NCI-H2171 treated with DMSO at 0.1 percent for 48 hours (cell line): ENCODE data around the gene MYO5C.
A peak's percentile ranks its signal among the peaks of the same experiment; 100 is the strongest.

ENCODE experiments used
- DNase-seq: peaks from one replicate; lab custom pipeline; 2025; lab: John Stamatoyannopoulos, UW

Gene MYO5C

DNA sequence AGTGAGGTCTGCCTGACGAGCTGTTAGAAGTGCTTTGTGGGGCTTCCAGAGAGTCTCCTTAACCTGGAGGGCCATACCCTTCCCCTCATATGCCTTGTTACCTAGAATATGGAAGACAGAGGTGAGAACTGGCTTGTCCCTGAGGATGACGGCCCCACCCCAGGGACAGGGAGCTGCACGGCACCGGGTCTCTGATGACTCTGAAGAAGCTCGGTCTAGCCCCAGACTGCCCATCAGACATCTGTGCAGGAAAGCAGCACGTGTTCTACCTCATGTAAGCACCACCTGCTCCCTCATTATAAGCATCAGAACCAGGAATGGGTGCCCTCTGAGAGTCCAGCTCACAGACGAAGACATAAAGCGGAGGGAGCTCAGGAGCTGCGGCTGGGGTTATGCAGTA is 18.0 kb downstream of the MYO5C start:
- DNase-seq, result peak; percentile 10

GRCh38 chr15:52276256-52276770 is 19.3 kb downstream of the MYO5C start:
- DNase-seq, result no peak

DNA sequence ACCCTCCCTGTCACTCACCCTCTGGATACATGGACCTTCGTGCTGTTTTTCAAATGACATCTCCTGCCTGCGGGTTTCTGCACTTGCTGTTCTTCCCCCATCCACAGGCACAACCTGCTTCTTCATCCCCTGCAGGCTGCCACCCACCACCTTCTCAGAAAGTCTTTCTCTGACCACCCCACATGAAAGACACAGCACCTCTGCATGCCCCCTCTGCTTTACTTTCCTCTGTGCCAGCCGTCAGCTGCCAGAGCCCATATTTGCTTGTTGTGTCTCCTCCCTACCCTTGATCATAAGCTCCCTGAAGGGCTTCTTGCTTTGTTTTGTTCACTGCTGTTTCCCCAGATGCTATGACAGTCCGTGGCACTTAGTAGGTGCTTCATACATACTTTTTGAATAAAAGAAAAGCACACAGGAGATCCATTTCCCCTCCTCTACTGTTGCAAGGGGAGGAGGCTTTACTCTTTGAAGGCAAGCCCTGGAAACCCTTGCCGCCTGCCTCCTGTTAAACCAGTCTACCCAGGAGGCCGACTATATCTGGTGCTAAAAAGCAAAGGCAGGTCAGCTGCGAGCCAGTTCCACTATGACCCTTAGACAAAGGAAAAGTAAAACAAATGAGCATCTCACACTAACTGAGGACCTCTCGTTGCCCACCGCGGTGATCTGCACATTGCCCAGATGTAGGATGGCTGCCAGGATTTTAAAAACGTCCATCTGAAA is 31.9 kb downstream of the MYO5C start:
- DNase-seq, result no peak

DNA sequence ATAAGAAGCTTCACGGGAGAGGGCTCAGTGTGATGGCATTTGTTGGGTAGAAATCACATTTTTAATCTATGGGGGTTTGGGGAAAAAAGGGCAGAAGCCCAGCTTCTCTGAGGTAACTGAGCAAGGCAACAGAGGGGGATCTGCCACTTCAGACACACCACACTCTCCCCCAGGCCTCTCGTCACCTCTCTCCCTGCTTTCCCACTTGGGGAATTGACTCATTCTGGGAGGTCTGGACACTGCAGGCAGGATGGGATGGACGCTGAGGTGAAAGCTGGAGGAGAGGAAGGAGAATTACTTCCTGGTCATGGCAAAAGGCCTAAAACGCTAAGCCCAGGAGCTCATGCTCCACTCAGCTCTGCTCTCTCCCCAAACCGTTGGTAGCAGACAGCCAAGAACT is 33.2 kb downstream of the MYO5C start:
- no peak for DNase-seq

DNA sequence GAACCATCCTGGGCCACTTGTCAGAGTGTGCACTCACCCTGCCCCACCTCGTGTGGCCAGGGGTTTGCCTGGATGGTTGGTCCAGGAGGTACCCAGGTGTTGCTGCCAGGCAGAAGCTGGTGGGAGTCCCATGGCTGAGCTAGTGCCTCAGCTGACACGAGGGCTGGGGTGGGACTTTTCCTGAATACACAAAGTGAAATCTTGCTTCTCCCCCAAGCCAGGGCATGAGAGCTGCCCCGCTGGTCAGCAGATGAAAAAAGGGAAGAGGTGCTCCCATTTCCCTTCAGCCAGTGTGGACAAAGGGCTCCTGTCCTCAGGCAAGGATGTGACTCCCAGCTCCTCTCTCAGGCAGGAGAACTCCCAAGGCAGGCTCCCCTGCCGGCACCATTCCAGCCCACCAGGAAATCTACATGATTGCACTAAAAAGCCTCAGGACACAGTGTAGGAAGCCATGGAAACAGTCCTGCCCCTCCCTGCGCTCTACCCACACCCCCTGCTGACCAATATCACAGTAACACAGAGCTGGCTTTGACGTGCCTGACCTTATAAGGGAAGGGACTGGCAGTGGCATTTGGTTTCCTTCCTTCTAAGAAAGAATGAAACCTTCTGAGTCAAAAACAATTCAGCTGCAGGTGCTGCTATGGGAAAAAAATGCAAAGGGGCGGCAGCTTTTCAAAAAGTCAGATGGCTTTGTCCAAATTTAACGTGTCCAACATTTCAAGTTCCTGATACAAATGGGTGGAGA is 33.9 kb downstream of the MYO5C start:
- DNase-seq, result no peak

DNA sequence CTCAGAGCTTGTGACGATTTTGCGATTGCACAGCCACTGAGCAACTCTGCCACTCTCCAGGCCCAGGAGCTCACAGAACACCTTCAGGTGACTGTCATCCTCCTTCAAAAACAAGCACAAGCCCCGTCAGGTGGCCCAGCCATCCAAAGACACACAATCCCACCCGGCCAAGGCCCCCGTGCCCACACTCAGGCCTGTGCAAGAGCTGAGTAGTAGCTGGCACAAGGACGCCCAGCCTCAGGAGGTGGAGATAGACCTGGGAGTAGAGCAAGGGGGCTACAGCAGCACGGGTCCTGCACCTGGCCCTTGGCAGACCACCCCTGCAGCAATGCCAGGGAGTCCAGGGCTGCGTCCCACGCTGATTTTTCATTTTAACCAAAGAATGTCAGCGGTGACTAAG is 34.6 kb downstream of the MYO5C start:
- no peak for DNase-seq

DNA sequence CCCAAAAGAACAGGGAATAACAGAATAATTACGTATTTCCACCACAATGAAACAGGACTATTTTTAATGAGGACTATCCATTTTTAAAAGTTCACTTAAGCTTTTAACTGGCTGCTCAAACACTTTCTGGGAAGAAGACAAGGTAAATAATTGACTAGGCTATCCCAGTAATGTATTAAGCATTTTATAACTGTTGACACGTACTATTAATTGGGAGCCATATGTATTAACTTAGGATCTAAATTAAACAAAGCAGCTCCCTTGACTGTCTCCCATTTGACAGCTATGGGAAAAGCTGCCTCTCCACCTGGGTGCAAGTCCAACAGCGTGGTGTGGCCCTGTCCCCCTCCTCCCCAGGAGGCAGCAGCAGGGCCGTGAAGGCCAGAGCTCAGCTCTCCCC is 36.1 kb downstream of the MYO5C start:
- no peak for DNase-seq

DNA sequence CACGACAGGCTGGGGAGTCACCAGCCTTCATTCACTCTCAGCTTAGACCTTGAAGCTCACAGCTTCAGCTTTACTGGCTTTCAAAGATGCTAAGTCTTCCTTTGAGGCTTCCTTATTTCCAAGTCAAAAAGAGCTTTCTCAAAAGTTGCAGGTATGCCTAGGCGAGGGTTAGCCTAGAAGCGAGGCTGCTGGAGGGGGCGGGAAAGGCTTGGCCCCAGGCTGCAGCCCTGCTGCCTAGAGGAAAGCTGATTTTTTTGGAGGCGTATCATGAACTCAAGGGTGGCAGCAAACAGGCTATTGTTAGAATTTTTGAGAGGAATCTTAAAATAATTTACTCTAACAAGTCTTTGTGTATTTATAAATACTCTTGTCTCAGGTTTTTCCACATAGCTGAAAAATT is 37.1 kb downstream of the MYO5C start:
- no peak for DNase-seq

DNA sequence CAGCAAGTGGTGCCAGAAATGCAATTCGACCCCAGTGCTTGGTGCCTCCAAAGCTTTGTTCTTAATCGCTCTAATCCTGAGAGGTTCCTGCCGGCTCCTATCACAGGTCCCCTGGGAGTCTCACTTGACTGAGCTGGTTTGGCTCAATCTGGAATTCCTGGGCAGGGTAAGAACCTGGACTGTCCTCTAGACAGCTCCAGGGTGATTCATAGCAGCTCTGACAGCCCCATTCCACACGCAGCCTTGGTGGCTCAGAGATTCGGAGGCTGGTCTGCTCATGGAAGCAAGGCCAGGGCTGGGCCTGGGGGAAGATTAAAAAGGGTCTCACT is 37.9 kb downstream of the MYO5C start:
- DNase-seq, result peak; percentile 61

GRCh38 chr15:52256930-52257733 is 38.5 kb downstream of the MYO5C start:
- peak; percentile 42 for DNase-seq

GRCh38 chr15:52256366-52256765 is 39.2 kb downstream of the MYO5C start:
- DNase-seq, result peak; percentile 76

DNA sequence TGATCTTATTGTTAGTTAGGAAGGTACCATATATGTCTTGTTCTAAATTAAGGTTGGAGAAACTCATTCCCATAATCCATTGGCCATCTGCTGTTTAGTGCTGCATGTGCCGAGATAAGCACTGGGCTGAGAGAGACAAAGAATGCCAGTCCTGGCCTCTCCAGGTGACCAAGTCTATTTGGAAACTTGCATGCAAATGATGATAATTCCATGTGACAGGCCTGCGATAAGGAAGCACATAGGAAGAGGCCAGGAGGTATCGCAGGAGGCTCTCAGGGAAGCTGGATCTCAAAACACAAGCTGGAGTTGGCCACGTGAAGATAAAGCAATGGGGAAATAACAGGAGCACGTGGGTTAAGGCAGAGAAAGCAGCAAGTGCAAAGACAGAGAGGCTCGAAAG is 39.7 kb downstream of the MYO5C start:
- DNase-seq, result no peak

DNA sequence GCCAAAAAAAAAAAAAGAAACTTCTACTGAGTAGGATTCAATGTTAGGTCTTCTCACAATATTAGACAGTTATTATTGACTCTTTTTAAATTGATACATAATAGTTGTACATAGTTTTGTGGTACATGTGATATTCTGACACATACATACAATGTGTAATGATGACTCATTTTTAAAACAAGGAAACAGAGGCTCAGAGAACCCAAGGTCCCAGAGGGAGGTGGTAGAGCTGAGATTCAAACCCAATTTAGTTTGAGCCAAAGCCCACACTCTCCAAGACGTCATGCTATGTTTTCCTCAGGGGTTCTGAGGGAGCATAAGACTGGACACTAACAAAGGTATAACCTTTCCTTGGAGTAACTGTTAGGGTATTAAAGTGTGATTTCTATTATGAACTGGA is 40.6 kb downstream of the MYO5C start:
- no peak for DNase-seq

- DNase-seq, result no peak
Measured at GRCh38 chr15:52254391-52254790, 41.2 kb downstream of the MYO5C start.

DNA sequence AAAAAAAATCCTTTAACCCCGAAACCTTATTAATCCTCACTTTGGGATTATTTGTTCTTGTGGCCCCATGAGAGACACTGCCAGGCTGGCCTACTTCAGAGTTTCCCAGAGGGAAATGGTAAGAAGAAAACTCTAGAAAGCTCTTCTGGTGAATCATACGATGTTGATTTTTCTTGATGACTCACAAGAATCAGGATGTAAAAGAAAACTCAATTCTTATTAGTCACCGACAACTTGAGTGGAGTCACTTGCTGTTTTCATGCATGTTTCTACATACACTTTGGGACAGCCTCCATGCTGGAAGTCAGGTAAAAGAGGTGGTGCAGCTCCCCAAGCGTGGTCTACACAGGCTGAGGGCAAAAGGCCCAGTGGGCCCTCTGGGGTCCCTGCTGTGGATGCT is 42.8 kb downstream of the MYO5C start:
- no peak for DNase-seq

GRCh38 chr15:52251144-52251860 is 44.3 kb downstream of the MYO5C start:
- no peak for DNase-seq

- DNase-seq, result no peak
Measured at GRCh38 chr15:52247461-52247860, 48.1 kb downstream of the MYO5C start.

GRCh38 chr15:52246686-52247431 is 48.7 kb downstream of the MYO5C start:
- DNase-seq, result no peak

- DNase-seq, result no peak
Measured at GRCh38 chr15:52243697-52244555, 51.7 kb downstream of the MYO5C start.

- no peak for DNase-seq
Measured at GRCh38 chr15:52243286-52243685, 52.3 kb downstream of the MYO5C start.
